ENCODE measurements around the gene DMD.
"Not testable (repeated sequence)": the region's sequence is repeated elsewhere in the genome, so short reads cannot be mapped to it uniquely, and the experiment has no call there.

The DMD gene

GRCh38 chrX:31934842-31935370 is 1276.4 kb downstream of the DMD start:
- DNase-seq = no peak
- H3K4me3 ChIP-seq (ENCODE audit: insufficient read depth, low read depth, low read length, poor library complexity, severe bottlenecking) = no peak overlapping the region

GRCh38 chrX:31934015-31934414 is 1277.3 kb downstream of the DMD start:
- H3K27me3 ChIP-seq (replicated peaks; ENCODE audit: control insufficient read depth, insufficient read depth, low read length, poor library complexity, severe bottlenecking) = no peaks in the 10 kb centered on the region
- no peaks in the 10 kb centered on the region for H3K9me3 ChIP-seq (ENCODE audit: control insufficient read depth, low read length)
- no peak overlapping the region for H3K4me3 ChIP-seq (ENCODE audit: insufficient read depth, low read depth, low read length, poor library complexity, severe bottlenecking)
- H3K27ac ChIP-seq (ENCODE audit: insufficient read depth, low read length, poor library complexity, severe bottlenecking) = no peak overlapping the region
- DNase-seq = no peak
- H3K36me3 ChIP-seq (ENCODE audit: control insufficient read depth, insufficient read depth, low read length) = no peaks in the 10 kb centered on the region
- H3K4me1 ChIP-seq (ENCODE audit: control insufficient read depth, insufficient read depth, low read length, poor library complexity, severe bottlenecking) = no peaks in the 10 kb centered on the region

More at GRCh38 chrX:31934842-31935370, 1276.4 kb downstream of the DMD start:
- Histone ChIP-seq H3K4me1 (ENCODE audit: control insufficient read depth, insufficient read depth, low read length, poor library complexity, severe bottlenecking) (no peaks in the 10 kb centered on the region), H3K27me3 (replicated peaks; ENCODE audit: control insufficient read depth, insufficient read depth, low read length, poor library complexity, severe bottlenecking) (no peaks in the 10 kb centered on the region), H3K27ac (ENCODE audit: insufficient read depth, low read length, poor library complexity, severe bottlenecking) (no peak overlapping the region), H3K9me3 (ENCODE audit: control insufficient read depth, low read length) (no peaks in the 10 kb centered on the region), H3K36me3 (ENCODE audit: control insufficient read depth, insufficient read depth, low read length) (no peaks in the 10 kb centered on the region)

- DNase-seq = no peak
- no peaks in the 10 kb centered on the region for H3K27me3 ChIP-seq (replicated peaks; ENCODE audit: control insufficient read depth, insufficient read depth, low read length, poor library complexity, severe bottlenecking)
- no peak overlapping the region for H3K4me3 ChIP-seq (ENCODE audit: insufficient read depth, low read depth, low read length, poor library complexity, severe bottlenecking)
- no peaks in the 10 kb centered on the region for H3K4me1 ChIP-seq (ENCODE audit: control insufficient read depth, insufficient read depth, low read length, poor library complexity, severe bottlenecking)
- no peaks in the 10 kb centered on the region for H3K36me3 ChIP-seq (ENCODE audit: control insufficient read depth, insufficient read depth, low read length)
- H3K9me3 ChIP-seq (ENCODE audit: control insufficient read depth, low read length) = no peaks in the 10 kb centered on the region
- H3K27ac ChIP-seq (ENCODE audit: insufficient read depth, low read length, poor library complexity, severe bottlenecking) = no peak overlapping the region
These were observed 1278.6 kb downstream of the DMD start for GRCh38 chrX:31932769-31933168.

- not testable (repeated sequence) for H3K4me1 ChIP-seq (ENCODE audit: control insufficient read depth, insufficient read depth, low read length, poor library complexity, severe bottlenecking); H3K27ac ChIP-seq (ENCODE audit: insufficient read depth, low read length, poor library complexity, severe bottlenecking); H3K4me3 ChIP-seq (ENCODE audit: insufficient read depth, low read depth, low read length, poor library complexity, severe bottlenecking); DNase-seq; H3K27me3 ChIP-seq (replicated peaks; ENCODE audit: control insufficient read depth, insufficient read depth, low read length, poor library complexity, severe bottlenecking); H3K36me3 ChIP-seq (ENCODE audit: control insufficient read depth, insufficient read depth, low read length); H3K9me3 ChIP-seq (ENCODE audit: control insufficient read depth, low read length)
These were observed 1279.0 kb downstream of the DMD start for GRCh38 chrX:31932320-31932719.

GRCh38 chrX:31931225-31931624 is 1280.1 kb downstream of the DMD start:
- no peak overlapping the region for H3K4me3 ChIP-seq (ENCODE audit: insufficient read depth, low read depth, low read length, poor library complexity, severe bottlenecking)
- H3K36me3 ChIP-seq (ENCODE audit: control insufficient read depth, insufficient read depth, low read length) = no peaks in the 10 kb centered on the region
- DNase-seq = no peak
- no peaks in the 10 kb centered on the region for H3K4me1 ChIP-seq (ENCODE audit: control insufficient read depth, insufficient read depth, low read length, poor library complexity, severe bottlenecking)
- H3K9me3 ChIP-seq (ENCODE audit: control insufficient read depth, low read length) = no peaks in the 10 kb centered on the region
- no peak overlapping the region for H3K27ac ChIP-seq (ENCODE audit: insufficient read depth, low read length, poor library complexity, severe bottlenecking)
- H3K27me3 ChIP-seq (replicated peaks; ENCODE audit: control insufficient read depth, insufficient read depth, low read length, poor library complexity, severe bottlenecking) = no peaks in the 10 kb centered on the region

GRCh38 chrX:31929366-31929765 is 1282.0 kb downstream of the DMD start:
- no peak overlapping the region for H3K4me3 ChIP-seq (ENCODE audit: insufficient read depth, low read depth, low read length, poor library complexity, severe bottlenecking)
- no peaks in the 10 kb centered on the region for H3K9me3 ChIP-seq (ENCODE audit: control insufficient read depth, low read length)
- H3K27me3 ChIP-seq (replicated peaks; ENCODE audit: control insufficient read depth, insufficient read depth, low read length, poor library complexity, severe bottlenecking) = no peaks in the 10 kb centered on the region
- no peak overlapping the region for H3K27ac ChIP-seq (ENCODE audit: insufficient read depth, low read length, poor library complexity, severe bottlenecking)
- H3K36me3 ChIP-seq (ENCODE audit: control insufficient read depth, insufficient read depth, low read length) = no peaks in the 10 kb centered on the region
- no peaks in the 10 kb centered on the region for H3K4me1 ChIP-seq (ENCODE audit: control insufficient read depth, insufficient read depth, low read length, poor library complexity, severe bottlenecking)
- DNase-seq = no peak

- Histone ChIP-seq H3K36me3 (ENCODE audit: control insufficient read depth, insufficient read depth, low read length) (no peaks in the 10 kb centered on the region), H3K9me3 (ENCODE audit: control insufficient read depth, low read length) (no peaks in the 10 kb centered on the region), H3K27ac (ENCODE audit: insufficient read depth, low read length, poor library complexity, severe bottlenecking) (no peak overlapping the region), H3K4me1 (ENCODE audit: control insufficient read depth, insufficient read depth, low read length, poor library complexity, severe bottlenecking) (no peaks in the 10 kb centered on the region), H3K27me3 (replicated peaks; ENCODE audit: control insufficient read depth, insufficient read depth, low read length, poor library complexity, severe bottlenecking) (no peaks in the 10 kb centered on the region), H3K4me3 (ENCODE audit: insufficient read depth, low read depth, low read length, poor library complexity, severe bottlenecking) (no peak overlapping the region)
- no peak for DNase-seq
These were observed 1290.1 kb downstream of the DMD start for GRCh38 chrX:31921236-31921635.

GRCh38 chrX:31909850-31910572 is 1301.3 kb downstream of the DMD start:
- no peak for DNase-seq
- no peaks in the 10 kb centered on the region for H3K27me3 ChIP-seq (replicated peaks; ENCODE audit: control insufficient read depth, insufficient read depth, low read length, poor library complexity, severe bottlenecking)
- H3K4me3 ChIP-seq (ENCODE audit: insufficient read depth, low read depth, low read length, poor library complexity, severe bottlenecking) = no peak overlapping the region
- no peaks in the 10 kb centered on the region for H3K4me1 ChIP-seq (ENCODE audit: control insufficient read depth, insufficient read depth, low read length, poor library complexity, severe bottlenecking)
- H3K9me3 ChIP-seq (ENCODE audit: control insufficient read depth, low read length) = no peaks in the 10 kb centered on the region
- H3K27ac ChIP-seq (ENCODE audit: insufficient read depth, low read length, poor library complexity, severe bottlenecking) = no peak overlapping the region
- H3K36me3 ChIP-seq (ENCODE audit: control insufficient read depth, insufficient read depth, low read length) = no peaks in the 10 kb centered on the region

- no peaks in the 10 kb centered on the region for H3K27me3 ChIP-seq (replicated peaks; ENCODE audit: control insufficient read depth, insufficient read depth, low read length, poor library complexity, severe bottlenecking)
- H3K4me1 ChIP-seq (ENCODE audit: control insufficient read depth, insufficient read depth, low read length, poor library complexity, severe bottlenecking) = no peaks in the 10 kb centered on the region
- no peaks in the 10 kb centered on the region for H3K36me3 ChIP-seq (ENCODE audit: control insufficient read depth, insufficient read depth, low read length)
- no peak overlapping the region for H3K4me3 ChIP-seq (ENCODE audit: insufficient read depth, low read depth, low read length, poor library complexity, severe bottlenecking)
- H3K9me3 ChIP-seq (ENCODE audit: control insufficient read depth, low read length) = no peaks in the 10 kb centered on the region
- DNase-seq = no peak
- H3K27ac ChIP-seq (ENCODE audit: insufficient read depth, low read length, poor library complexity, severe bottlenecking) = no peak overlapping the region
These were observed 1317.2 kb downstream of the DMD start for GRCh38 chrX:31894152-31894551.

GRCh38 chrX:31893525-31893924 is 1317.8 kb downstream of the DMD start:
- H3K4me3 ChIP-seq (ENCODE audit: insufficient read depth, low read depth, low read length, poor library complexity, severe bottlenecking) = no peak overlapping the region
- no peak for DNase-seq
- H3K4me1 ChIP-seq (ENCODE audit: control insufficient read depth, insufficient read depth, low read length, poor library complexity, severe bottlenecking) = no peaks in the 10 kb centered on the region
- no peak overlapping the region for H3K27ac ChIP-seq (ENCODE audit: insufficient read depth, low read length, poor library complexity, severe bottlenecking)
- no peaks in the 10 kb centered on the region for H3K9me3 ChIP-seq (ENCODE audit: control insufficient read depth, low read length)
- no peaks in the 10 kb centered on the region for H3K27me3 ChIP-seq (replicated peaks; ENCODE audit: control insufficient read depth, insufficient read depth, low read length, poor library complexity, severe bottlenecking)
- H3K36me3 ChIP-seq (ENCODE audit: control insufficient read depth, insufficient read depth, low read length) = no peaks in the 10 kb centered on the region
